Activated CD4-positive, CD25-positive, alpha-beta regulatory T cell treated with anti-CD3 and anti-CD28 coated beads, Interleukin-2, amount 50 U/mL, for 16 hours (primary cell): ENCODE results near the gene COMMD8.
"Not testable (repeated sequence)": the region's sequence is repeated elsewhere in the genome, so short reads cannot be mapped to it uniquely, and the experiment has no call there.

Source experiments
- DNase-seq: peaks from one replicate; pipeline ENCODE4 v3.0.0-alpha.2; 2020; ENCODE audit warnings: low read depth, low spot score

The COMMD8 gene

DNA sequence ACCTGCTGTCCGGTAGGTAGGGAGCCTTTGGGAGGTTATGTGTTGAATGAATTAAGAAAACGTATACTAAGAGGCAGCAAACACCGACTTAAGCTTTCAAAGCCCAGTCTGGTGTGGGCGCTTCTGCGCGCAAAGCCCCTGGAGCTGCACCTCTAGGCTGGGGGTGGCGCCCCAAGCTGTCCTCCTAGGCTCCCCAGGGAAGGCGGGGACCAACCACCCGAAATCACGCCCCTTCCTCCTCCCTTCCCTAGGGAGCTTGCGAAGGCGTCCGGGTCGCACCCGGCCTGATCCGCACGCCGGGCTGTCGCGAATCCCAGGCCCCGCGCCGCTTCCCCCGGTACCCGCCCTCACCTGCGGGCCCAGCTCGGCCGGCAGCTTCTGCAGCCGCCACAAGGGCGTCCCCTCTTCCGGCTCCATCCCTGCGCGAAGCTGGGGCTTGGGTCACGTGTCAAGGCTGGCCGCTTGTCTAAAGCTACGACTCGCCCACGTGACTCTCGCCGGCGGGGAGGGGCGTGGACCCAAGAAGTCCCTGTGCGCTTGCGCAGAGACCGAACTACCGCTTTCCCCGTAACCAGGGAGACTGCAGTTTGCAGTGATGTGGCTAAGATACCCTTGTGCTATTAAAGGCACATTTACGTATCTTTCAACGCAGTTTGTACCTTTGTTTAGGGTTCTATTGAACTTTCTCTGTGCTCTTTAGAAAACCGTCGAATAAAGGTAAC lies at the start of gene COMMD8:
Gene COMMD8 (minus strand): TSS at position 468 of the 722 bp plus-strand sequence. CDS start 51 bp downstream, at position 417.
- peak; percentile 95 for DNase-seq

DNA sequence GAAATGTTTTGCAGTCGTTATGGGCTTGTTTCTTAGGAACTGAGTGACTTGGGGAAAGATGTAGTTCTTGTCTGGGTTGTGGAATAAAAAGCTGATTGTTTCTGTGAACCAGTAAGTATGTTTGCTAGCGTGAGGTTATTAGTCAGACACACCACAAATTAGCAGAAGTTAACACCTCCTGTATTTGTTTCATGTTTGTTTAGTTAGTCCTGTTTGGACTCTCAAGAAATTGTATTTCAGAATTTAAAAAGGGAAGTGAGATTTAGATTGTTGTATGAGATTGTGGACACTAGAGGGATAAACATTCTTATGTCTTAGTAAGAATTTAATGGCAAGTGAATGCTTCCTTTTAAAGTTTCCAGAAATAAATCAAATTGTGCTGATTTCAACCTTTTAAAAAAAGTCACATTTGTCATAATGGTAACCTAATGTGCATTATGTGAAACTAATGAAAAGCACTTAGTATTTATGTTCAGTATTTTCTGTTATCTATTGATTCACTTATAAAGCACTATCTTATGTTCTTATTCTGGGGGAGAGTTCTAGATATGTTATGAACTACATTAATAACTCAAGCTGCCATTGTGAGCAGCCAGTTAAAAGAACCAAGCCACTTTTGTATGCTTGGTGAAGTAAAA lies 47.1 kb upstream of the COMMD8 start:
- no peak for DNase-seq

DNA sequence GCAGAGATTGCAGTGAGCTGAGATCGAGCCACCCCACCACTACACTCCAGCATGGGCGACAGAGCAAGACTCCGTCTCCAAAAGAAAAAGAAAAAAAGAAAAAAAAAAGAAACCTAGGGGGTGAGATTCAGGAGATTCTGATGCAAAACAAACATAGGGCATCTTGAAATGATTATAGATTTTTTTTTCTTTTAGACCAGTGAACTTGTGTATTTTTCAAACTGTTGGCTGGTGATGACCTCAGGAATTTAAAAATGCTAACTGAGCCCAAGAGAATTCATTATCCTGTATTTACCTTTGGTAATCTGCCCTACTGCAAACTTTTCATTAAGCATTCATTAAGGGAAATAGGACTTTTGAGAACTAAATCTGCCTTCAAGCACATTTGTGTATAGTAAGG lies 42.2 kb upstream of the COMMD8 start:
- DNase-seq = no peak

DNA sequence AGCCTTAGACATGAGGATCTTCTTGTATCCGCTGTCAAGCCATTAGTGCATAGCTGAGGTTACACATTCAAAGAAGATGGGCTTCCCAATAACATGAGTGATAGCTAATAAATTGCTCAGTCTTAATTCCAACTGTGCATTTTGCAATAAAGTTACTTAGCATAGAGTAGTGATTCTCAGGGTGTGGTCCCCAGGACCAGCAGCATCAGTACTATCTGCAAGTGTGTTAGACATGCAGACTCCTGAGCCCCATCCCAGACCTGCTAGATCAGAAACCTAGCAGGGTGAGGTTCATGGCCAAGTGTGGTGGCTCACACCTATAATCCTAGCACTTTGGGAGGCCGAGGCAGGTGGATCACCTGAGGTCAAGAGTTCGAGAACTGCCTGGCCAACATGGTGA lies 41.6 kb upstream of the COMMD8 start:
- DNase-seq = no peak

DNA sequence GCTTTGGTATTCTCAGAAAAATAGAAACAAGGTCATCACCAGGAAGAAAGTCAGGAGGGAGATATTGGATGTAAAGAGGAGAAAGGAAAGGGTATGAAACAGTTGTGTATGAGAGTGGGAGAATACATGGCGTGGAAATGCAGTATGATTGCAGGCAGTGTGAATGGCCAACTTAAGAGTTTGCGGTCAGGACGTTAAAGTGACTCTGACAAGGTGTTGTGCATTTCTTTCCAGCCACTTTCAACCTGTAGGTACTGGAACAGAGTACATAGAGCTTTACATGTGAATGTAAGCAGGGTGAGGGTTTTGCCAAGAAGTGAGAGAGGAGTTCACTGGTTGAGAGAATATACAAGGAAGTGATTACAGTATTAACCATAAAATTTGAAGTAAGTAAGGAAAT lies 37.3 kb upstream of the COMMD8 start:
- DNase-seq = no peak

DNA sequence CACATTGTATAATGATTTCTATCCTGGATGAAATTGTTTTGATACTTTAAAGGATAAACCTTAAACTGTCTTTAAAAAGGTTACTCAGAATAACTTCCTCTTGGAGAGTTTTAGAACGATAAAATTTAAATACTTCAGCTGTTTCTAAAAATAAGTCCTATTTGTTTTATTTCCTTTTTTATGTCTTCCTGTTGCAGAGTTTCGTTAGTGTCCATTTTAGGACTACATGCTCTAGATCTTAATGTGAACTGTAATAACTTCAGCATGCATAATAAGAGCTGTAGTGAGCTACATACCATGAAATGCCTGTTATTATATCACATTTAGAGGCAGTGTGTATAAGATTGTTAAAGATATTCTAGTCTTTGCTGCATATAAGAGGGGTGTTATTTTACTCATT lies 36.2 kb upstream of the COMMD8 start:
- no peak for DNase-seq

DNA sequence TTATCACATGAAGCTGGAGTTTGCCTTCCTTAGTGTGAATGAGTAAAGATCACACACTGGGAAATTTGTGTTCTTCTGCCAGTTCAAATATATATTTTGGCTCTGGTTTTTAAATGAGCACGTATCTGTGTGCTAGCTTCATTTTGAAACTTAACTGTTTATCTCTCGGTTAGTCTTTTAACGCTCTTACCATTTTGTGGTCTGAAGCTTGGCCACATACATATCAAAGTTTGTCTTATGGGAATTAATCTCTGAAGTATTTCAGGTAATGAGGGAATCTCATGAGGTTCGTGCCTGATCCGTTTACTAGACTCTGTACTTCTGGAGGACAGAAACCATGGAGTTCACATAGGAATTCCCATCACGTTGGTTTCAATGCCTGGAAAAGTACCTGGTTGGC lies 35.4 kb upstream of the COMMD8 start:
- DNase-seq = no peak

DNA sequence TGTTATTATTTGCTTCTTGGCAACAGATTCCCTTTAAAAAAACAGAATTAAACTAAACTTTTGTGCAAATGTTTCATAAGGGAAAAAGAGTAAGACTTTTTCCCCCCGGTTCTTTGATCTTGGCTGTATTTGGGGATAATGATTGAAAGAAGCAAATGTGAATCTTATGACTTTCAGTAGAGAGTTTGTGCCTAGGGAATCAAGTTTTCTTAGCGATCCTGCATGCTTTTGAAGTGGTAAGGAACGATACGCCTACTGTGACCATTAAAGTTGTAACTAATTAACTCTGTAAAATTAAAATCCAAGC lies 30.6 kb upstream of the COMMD8 start:
- DNase-seq = no peak

DNA sequence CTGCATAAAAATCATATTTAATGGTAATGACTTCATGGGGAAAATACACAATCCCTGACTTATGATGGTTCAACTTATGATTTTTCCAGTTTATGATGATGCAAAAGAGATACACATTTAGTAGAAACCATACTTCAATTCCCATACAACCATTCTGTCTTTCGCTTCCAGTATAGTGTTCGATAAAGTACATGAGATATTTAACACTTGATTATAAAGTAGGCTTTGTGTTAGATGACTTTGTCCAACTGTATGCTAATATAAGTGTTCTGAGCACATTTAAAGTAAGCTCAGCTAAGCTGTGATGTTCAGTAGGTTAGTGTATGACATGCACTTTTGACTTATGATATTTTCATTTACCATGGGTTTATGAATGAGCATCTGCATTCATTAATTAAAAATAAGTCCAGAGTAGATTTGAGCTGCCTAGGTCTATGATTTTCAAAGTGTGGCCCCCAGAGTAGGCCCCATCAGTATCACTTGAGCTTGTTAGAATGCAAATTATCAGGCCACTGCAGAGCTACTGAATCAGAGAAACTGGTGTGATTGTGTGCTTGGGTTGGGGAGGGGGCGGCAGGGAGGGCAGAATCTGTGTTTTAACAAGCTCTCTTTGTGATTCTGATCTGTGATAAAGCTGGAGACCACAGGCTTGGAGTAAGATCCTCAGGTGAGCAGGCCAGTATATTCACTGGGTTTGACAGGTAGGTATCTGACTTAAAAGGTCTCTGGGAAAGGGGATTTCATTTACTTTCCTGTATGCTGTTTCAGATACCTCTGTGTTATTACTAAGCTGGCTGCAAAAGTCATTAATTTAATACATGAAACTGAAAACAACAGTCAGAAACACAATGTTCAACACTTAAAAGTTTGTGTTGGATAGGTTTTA lies 30.0 kb upstream of the COMMD8 start:
- DNase-seq = no peak

DNA sequence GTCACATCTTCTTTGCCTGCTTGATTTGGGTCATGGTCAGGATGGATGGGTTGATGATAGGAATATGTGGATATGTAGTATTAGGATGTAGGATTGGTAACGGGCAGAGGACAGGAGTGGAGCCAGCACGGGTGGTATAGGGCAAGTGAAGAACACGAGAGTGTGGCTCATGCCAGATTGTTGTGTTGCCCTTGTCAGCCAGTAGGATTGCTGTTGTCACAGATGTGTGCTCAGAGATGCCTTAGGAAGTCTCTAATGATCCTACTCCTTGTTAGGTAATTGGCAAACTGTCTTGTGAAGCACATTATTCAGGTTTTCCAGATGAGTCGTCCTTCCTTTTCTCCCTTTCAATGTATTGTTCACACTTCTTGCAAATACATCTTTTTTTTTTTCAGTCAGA lies 27.0 kb upstream of the COMMD8 start:
- no peak for DNase-seq

DNA sequence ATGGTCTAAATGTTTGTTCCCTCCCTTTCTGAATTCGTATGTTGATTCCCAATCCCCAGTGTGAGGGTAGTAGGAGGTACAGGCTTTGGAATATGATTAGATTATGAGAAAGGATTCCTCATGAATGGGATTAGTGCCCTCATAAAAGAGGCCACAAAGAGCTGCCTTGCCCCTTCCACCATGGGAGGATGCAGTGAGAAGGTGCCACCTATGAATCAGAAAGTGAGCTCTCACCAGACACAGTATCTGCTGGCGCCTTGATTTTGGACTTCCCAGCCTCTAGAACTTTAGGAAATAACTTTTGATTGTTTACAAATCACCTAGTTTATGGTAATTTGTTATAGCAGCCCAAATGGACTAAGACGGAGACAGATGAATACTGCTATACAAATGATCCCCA lies 25.2 kb upstream of the COMMD8 start:
- DNase-seq = no peak

DNA sequence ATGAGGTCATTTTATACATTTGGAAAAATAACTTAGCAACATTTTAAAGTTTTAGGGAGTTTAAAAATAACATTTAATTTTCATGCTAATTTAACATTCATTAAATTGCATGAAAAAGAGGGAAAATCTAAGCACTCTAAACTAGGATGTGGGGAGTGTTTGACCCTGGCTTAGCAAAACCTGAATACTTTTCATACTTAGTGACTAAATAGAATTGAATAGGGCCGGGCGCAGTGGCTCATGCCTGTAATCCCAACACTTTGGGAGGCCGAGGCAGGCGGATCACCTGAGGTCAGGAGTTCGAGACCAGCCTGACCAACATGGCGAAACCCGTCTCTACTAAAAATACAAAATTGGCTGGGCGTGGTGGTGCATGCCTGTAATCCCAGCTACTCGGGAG lies 23.2 kb upstream of the COMMD8 start:
- DNase-seq = not testable (repeated sequence)

DNA sequence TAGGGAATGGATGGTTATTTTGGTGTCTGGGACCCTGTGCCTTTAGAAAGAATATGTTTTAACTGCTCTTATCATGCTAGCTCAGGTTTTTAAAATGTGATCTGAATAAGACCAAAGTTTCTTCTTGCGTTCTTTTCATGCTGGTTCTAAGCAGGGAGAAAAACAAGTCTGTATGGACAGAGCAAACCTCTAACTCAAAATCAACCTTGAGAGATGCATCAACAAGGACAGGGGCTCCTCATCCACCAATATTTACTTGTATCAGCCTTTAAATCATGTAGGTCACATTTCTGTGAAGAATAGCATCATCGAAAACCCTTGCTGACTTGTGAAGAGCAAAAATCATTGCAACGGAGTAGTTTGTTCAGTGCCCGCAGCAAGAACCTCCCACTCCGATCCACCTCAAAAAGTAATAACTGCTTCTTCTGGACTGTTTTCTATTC lies 22.8 kb upstream of the COMMD8 start:
- DNase-seq = no peak

DNA sequence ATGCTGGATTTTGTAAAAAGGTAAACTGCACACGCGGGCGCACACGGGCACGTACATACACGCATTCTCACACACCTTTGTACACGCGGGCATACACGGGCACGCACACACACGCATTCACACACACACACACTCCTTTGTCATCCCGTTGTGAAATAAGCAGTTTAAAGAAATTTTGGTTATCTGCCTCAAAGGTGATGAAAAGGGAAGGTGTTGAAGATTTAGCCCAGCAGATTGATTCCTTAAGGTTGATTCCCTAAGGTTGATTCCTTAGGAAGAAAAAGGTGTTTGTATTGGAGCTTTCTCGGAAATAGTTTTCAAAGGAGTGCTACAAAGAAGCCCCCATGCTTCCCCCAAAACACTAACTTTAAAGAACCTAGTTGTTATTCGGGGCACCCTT lies 22.3 kb upstream of the COMMD8 start:
- no peak for DNase-seq

DNA sequence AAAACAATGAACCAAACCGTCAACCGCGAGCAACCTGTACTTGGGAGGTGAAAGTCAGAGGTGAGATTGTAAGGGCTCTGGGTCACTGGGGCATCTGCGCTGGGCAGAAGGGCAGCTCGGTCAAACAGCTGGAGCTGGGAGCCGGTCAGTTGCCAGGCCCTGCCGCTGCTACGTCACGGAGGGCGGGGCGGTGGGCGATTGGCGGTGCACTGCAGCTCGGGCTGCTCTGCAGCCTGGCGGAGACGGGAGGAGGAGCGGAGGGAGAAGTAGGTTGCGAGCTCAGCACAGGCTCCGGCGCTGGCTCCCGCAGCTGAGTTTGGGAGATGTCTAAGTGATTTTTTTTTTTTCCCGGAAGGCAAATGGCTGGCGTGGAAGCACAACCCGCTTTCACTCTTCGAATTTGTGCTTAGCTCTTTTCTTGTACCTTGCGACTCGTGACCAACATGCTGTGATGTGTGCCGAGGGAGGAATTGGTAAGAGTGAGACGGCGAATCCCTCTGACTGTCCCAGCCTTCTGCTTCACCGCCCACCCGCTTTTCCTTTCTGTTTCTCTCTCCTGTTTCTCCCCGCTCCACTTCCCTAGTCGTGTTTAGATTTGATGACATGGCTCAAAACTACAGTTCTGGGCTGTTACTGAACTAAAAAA lies 21.7 kb upstream of the COMMD8 start, which contains the start of gene ATP10D:
Gene ATP10D (plus strand): TSS at position 229 of the 646 bp plus-strand sequence. CDS start 27,266 bp downstream, outside the sequence.
- DNase-seq = peak; percentile 49

DNA sequence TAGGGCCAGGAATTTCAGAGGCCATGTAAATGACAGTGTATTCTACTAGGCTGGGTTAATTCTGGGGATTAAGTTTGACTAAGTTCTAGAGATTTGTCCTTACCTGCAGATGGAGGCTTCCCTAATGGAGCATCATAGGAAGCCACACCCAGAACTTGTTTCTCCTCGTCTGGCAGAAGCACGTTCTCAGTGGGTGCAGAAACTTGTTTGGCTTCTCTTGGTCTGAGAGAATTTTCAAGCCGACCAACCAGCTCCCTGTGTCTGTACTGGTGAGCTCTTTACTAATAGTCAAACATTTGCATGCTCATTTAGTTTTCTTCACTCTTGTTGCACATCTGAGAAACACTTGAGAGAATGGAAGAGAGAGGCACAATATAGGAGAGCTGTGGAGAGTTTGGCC lies 20.7 kb upstream of the COMMD8 start:
- no peak for DNase-seq

DNA sequence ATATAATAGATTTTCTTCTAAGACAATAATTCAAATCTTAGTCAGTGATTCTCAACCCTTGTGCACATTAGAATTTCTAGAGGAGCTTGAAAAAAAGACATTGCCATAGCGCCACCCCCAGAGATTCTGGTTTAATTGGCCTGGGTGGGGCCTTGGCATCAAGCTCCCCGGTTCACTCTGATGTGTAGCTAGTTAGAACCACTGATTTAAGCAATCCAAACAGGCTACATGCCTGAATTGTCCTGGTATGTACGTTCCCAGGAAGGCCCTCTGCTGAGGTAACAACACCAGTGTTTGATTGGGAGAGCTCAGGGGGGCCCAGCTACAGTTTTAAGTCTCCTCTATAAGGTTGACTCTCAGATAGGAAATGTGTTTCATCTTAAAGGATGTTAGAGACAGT lies 20.2 kb upstream of the COMMD8 start:
- no peak for DNase-seq

DNA sequence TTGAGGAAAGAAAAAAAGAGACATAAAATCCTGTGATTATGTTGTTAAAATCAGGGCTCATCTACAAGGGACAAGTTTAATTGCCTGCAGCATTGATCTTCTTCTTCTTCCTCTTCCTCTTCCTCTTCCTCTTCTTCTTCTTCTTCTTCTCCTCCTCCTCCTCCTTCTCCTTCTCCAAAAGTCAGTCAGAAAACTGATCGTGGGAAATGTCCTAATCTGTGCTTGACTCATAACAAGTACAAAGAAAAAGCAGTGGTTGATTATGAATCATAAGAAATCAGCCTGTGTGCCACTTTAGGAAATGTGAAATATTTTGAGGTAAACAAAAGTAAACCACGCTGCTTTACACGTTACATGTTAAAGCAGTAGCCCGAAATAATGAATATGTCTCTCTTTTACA lies 18.8 kb upstream of the COMMD8 start:
- no peak for DNase-seq

DNA sequence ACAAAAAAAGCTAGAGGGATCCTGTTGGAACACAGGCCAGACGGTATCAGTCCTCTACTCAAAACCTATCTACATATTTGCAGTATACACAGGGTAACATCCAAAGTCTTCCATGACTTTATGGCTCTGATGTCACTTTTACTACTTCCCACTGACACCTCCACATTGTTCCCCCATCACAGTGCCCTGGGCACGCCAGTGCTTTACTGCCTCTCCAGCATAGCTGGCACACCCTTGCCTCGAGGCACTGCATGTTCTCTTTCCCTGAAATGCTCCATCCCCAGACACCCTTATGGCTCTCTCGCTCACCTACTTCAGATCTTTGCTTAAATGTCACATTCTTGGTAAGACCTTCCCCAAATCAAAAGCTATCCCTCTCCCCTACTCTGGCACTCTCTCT lies 15.3 kb upstream of the COMMD8 start:
- DNase-seq = no peak

DNA sequence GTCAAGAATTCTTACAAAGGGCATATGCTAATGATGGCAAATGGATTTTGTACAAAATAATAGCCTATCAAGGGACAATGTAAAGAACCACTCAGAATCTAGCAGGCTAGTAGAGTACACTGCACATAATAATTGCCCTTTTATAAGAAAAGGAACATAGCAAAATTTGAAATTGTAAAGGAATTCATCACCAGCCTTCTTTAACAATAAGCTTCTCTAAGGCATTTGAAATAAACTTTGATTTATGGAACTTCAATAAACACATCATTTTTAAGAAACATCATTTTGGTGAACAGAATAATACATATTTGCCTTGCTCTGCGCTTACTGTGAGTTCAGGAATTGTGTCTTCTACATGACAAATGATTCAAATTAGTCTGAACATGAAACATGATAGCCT lies 11.9 kb upstream of the COMMD8 start:
- no peak for DNase-seq

DNA sequence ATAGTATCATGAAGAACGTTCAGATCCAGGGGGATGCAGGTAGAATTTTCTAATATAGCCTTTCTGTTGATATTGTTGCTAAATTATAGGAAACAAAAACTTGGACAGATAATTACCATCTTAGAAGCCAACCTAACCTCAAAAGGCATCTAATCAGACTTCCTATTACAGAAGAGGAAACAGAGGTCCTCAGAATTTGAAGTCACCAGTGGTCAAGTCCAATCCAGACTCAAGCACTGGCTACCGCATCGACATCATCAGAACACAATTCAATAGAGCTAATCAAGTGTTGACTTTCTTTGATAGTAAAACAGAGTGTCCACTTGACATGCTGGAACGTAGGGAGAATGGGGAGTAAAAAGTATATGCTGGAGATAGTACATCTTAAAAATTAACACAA lies 11.3 kb upstream of the COMMD8 start:
- no peak for DNase-seq

DNA sequence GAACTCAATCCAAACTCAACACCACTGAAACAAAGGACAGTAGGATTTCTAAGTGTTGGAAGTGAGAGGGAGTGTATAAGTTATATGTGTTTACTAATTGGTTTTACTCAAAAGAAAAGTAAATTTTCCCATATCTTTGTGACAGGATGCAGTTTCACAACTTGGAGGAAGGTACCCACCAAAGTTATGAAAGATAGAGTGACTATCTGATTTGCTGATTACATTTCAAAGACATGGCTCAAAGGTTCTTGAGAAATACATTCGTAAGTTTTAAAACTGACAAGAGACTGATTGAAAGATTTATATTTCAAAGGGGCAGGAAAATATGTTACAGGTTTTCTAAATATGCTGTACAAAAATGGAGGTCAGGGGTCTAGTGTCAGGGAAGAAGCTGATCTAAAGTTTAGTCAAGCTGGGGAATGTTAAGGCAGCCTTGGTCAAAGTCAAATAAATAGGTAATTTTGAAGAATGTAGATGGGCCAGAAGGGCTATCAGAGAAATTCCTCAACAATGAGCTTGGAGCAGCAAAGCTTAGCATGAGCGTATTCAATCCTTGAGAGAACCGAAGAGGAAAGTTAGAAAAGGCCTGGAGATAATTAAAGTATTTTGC lies 9.7 kb upstream of the COMMD8 start:
- no peak for DNase-seq
